HepG2 (cell line): ENCODE measurements around the gene DND1. TPM values are rescaled to one million over a fixed set of nuclear protein-coding genes. Genes with fewer than 3 reads are reported as not detected.

Experiments used
- AGO1 ChIP-seq: fragments of 200-400 bp; formaldehyde crosslinking; IDR thresholded peaks from 2 replicates; pipeline ENCODE4 v1.6.1; 2017; ENCODE audit warnings: mild to moderate bottlenecking, low read depth, low read length, moderate library complexity; ENCODE audit not compliant: poor library complexity, severe bottlenecking
- ARHGAP35 ChIP-seq: sonication (generic); formaldehyde crosslinking; IDR thresholded peaks from 2 replicates; pipeline ENCODE4 v1.9.0; 2022; ENCODE audit warnings: mild to moderate bottlenecking, inconsistent platforms, moderate library complexity, missing genetic modification reagents, borderline replicate concordance
- ARNT ChIP-seq: fragments of 450-650 bp; IDR thresholded peaks from 2 replicates; pipeline ENCODE4 v1.6.1; 2017
- GMEB2 ChIP-seq: IDR thresholded peaks from 2 replicates; pipeline ENCODE4 v1.6.1; 2016; ENCODE audit warnings: missing biosample characterization, missing genetic modification reagents, low read depth
- NFKB2 ChIP-seq: sonication (generic); formaldehyde crosslinking; IDR thresholded peaks from 2 replicates; pipeline ENCODE4 v1.4.0; 2020; ENCODE audit warnings: missing genetic modification reagents, borderline replicate concordance
- NR3C1 ChIP-seq: sonication (generic); formaldehyde crosslinking; IDR thresholded peaks from 2 replicates; pipeline ENCODE4 v1.4.0; 2020; ENCODE audit warnings: missing genetic modification reagents
- PHF8 ChIP-seq: sonication (generic); formaldehyde crosslinking; IDR thresholded peaks from 2 replicates; pipeline ENCODE4 v1.5.0; 2020; ENCODE audit warnings: missing genetic modification reagents
- PRDM10 ChIP-seq: sonication (generic); formaldehyde crosslinking; IDR thresholded peaks from 2 replicates; pipeline ENCODE4 v1.4.0; 2020; ENCODE audit warnings: low read depth, missing genetic modification reagents
- RFXANK ChIP-seq: IDR thresholded peaks from 2 replicates; pipeline ENCODE4 v1.6.1; 2016
- SKIL ChIP-seq: sonication (generic); formaldehyde crosslinking; IDR thresholded peaks from 2 replicates; pipeline ENCODE4 v1.8.0; 2022; ENCODE audit warnings: missing genetic modification reagents, mild to moderate bottlenecking, moderate library complexity, borderline replicate concordance
- SNAPC5 ChIP-seq: sonication (generic); formaldehyde crosslinking; IDR thresholded peaks from 2 replicates; pipeline ENCODE4 v1.8.1; 2023; ENCODE audit warnings: mild to moderate bottlenecking, missing genetic modification reagents, borderline replicate concordance
- SP1 ChIP-seq, 2 experiments: fragments of 450-650 bp in 1 of 2; sonication (generic) in 1 of 2; formaldehyde crosslinking in 1 of 2; IDR thresholded peaks; 2 replicates each; pipeline versions ENCODE4 v1.4.0 to v1.6.1; 2016 to 2020; ENCODE audit warnings: missing genetic modification reagents in 1 of 2
- SP4 ChIP-seq: sonication (generic); formaldehyde crosslinking; IDR thresholded peaks from 2 replicates; pipeline ENCODE4 v1.8.1; 2023; ENCODE audit warnings: mild to moderate bottlenecking, missing genetic modification reagents
- TP53 ChIP-seq: sonication (generic); formaldehyde crosslinking; conservative IDR thresholded peaks from 2 replicates; pipeline ENCODE4 v1.4.0; 2020; ENCODE audit warnings: missing genetic modification reagents
- ZNF121 ChIP-seq: sonication (generic); formaldehyde crosslinking; IDR thresholded peaks from 2 replicates; pipeline ENCODE4 v1.5.0; 2020; ENCODE audit warnings: mild to moderate bottlenecking, missing genetic modification reagents
- ZNF251 ChIP-seq: sonication (generic); formaldehyde crosslinking; IDR thresholded peaks from 2 replicates; pipeline ENCODE4 v1.9.0; 2021; ENCODE audit warnings: mild to moderate bottlenecking, missing genetic modification reagents
- ZNF441 ChIP-seq: sonication (generic); formaldehyde crosslinking; IDR thresholded peaks from 2 replicates; pipeline ENCODE4 v1.7.0; 2021; ENCODE audit warnings: missing genetic modification reagents, borderline replicate concordance
- ZNF556 ChIP-seq: sonication (generic); formaldehyde crosslinking; IDR thresholded peaks from 2 replicates; pipeline ENCODE4 v1.4.0; 2020; ENCODE audit warnings: mild to moderate bottlenecking, missing genetic modification reagents, borderline replicate concordance
- polyA plus RNA-seq, 8 experiments: library from polyadenylated mRNA; depleted of rRNA in 3 of 8; stranded (reverse) in 7 of 8; unstranded in 1 of 8; fragments of >200 nt; fragmentation: Illumina TruSeq in 4 of 8; extraction: Trizol in 4 of 8; gene quantifications; 2 replicates each; pipeline versions ENCODE4 v1.2.1 to v1.2.3, GENCODE V29; 2011 to 2016; ENCODE audit warnings: low read depth in 4 of 8, missing spikeins in 1 of 8, mixed read lengths in 1 of 8; ENCODE audit not compliant: insufficient read depth in 1 of 8
- total RNA-seq, 5 experiments: library from RNA; depleted of rRNA; stranded (reverse); fragments of >200 nt; fragmentation: Illumina TruSeq; extraction: Trizol; gene quantifications; 2 replicates each; pipeline ENCODE4 v1.2.3, GENCODE V29; 2016; ENCODE audit warnings: low read depth in 1 of 5
- TF ChIP-seq, protein P1 (sequence below): sonication (generic); formaldehyde crosslinking; IDR thresholded peaks from 2 replicates; pipeline ENCODE4 v1.4.0; 2020; ENCODE audit warnings: mild to moderate bottlenecking, missing genetic modification reagents, borderline replicate concordance

The DND1 gene
- total and polyA plus RNA-seq, 2 of the 13 experiments (the other 11 are each of a cell fraction or from before 2014, with no cell fraction given), result 0.48 to 0.55 TPM

DNA sequence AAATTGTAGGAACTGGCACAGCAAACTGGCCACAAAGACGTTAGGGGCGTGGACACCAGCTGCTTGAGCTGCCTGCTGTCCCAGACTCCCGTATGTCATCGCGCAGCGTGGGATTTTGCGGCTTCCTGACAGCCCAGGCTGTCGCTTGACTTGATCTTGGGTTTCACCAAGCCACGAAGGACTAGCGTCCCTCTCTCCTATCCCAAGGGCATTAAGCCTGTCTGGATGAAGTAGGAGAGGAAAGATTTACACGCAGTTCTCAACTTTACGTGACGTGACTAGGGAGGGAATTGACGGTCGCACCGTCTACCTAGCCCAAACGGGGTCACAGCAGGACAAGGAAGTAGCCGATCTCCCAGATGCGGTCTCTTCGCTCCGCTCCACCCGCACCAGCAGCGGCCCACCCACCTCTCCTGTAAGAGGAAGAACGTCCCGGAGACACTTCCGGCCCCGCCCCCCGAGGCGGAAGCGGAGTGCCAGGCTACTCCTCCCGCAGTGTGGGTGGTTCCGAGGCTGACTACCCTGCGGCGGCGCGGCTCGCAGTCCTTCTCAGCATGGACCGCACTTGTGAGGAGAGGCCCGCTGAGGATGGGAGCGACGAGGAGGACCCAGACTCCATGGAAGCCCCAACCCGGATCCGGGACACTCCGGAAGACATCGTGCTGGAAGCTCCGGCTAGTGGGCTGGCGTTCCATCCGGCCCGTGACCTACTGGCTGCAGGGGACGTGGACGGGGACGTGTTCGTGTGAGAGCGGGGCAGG is 8.8 kb downstream of the DND1 start, which contains the start of gene WDR55 (continued):
- TF ChIP-seq SKIL (CRISPR knock-in tag) (0 out of 2 replicates have a peak, but pooled peaks have one; percentile 61), PHF8 (CRISPR knock-in tag) (peak; percentile 93), AGO1 (peak; percentile 57), SP1 (IDR thresholded peaks at IDR 0.05) (no peak), SP1 (CRISPR knock-in tag; IDR thresholded peaks at IDR 0.05) (peak; percentile 79), NFKB2 (CRISPR knock-in tag) (no peak; the same call in 1 of the 2 replicates), RFXANK (peak; percentile 70; the same call in 1 of the 2 replicates), ARNT (no peak), GMEB2 (CRISPR knock-in tag) (no peak), ZNF556 (CRISPR knock-in tag) (0 out of 2 replicates have a peak, but pooled peaks have one; percentile 39), ZNF251 (CRISPR knock-in tag) (no peak), ZNF441 (CRISPR knock-in tag) (peak; percentile 93), SNAPC5 (no peak), ARHGAP35 (CRISPR knock-in tag) (peak; percentile 63; the same call in 1 of the 2 replicates), PRDM10 (peak; percentile 64; the same call in 1 of the 2 replicates), SP4 (CRISPR knock-in tag) (peak; percentile 89), TP53 (CRISPR knock-in tag) (no peak), ZNF121 (peak; percentile 35; the same call in 1 of the 2 replicates), NR3C1 (no peak)
- TF ChIP-seq, protein P1, sequence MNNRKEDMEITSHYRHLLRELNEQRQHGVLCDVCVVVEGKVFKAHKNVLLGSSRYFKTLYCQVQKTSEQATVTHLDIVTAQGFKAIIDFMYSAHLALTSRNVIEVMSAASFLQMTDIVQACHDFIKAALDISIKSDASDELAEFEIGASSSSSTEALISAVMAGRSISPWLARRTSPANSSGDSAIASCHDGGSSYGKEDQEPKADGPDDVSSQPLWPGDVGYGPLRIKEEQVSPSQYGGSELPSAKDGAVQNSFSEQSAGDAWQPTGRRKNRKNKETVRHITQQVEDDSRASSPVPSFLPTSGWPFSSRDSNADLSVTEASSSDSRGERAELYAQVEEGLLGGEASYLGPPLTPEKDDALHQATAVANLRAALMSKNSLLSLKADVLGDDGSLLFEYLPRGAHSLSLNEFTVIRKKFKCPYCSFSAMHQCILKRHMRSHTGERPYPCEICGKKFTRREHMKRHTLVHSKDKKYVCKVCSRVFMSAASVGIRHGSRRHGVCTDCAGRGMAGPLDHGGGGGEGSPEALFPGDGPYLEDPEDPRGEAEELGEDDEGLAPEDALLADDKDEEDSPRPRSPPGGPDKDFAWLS (CRISPR knock-in tag), result 0 out of 2 replicates have a peak, but pooled peaks have one; percentile 62
